ENCODE results near the gene POSTN. TPM values are rescaled to one million over a fixed set of nuclear protein-coding genes. Genes with fewer than 3 reads are reported as not detected.

POSTN gene
- polyA plus RNA-seq, 1 experiment: 235 TPM

DNA sequence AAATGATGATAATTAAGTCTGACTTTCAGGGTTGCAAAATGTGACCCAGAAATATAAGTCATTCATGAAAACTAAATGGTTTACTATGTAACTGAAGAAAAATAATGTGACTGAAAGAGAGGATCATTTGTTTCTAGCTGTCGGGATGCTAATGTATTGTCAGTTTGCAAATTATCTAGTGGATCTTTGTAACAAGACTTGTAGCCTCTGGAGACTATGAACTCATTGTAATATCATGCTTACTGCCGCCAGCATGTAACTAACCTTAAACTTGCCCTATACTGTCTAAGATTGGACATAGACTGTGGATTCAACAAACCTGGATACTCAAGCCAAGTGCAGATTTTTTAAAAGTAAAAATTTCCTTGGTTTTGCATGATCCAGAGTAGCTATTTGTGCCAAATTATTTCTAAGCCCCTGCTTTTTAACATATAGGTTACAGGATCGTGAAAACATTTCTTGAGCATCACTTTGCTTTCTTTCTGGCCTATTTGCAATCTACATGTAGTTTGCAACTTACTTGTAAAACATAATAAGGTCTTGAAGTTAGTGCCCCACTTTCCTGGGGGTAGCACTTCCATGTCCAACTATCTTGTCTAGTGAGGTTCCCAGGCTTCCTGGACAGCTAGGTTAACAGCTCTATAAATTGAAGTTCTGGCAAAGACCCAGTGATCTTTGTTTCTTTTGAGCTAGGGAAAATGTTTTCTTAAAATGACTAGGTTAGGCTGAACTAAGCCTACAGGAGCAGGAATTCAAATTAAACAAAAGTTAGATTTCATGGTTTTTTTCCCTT lies 3.3 kb upstream of the POSTN start:
- TF ChIP-seq, protein P1, sequence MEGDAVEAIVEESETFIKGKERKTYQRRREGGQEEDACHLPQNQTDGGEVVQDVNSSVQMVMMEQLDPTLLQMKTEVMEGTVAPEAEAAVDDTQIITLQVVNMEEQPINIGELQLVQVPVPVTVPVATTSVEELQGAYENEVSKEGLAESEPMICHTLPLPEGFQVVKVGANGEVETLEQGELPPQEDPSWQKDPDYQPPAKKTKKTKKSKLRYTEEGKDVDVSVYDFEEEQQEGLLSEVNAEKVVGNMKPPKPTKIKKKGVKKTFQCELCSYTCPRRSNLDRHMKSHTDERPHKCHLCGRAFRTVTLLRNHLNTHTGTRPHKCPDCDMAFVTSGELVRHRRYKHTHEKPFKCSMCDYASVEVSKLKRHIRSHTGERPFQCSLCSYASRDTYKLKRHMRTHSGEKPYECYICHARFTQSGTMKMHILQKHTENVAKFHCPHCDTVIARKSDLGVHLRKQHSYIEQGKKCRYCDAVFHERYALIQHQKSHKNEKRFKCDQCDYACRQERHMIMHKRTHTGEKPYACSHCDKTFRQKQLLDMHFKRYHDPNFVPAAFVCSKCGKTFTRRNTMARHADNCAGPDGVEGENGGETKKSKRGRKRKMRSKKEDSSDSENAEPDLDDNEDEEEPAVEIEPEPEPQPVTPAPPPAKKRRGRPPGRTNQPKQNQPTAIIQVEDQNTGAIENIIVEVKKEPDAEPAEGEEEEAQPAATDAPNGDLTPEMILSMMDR (IDR thresholded peaks at IDR 0.05; ENCODE audit: insufficient read depth, low read depth, low read length): no peak
- Histone ChIP-seq H3K27me3 (ENCODE audit: control insufficient read depth, insufficient read depth, low read length) (no peaks in the 10 kb centered on the region), H3K36me3 (ENCODE audit: control insufficient read depth, insufficient read depth, low read length) (no peaks in the 10 kb centered on the region), H3K4me3 (ENCODE audit: low read depth, low read length) (no peak overlapping the region)
- ChIA-PET POLR2A (no interaction called here), CTCF (interaction anchor here (1.1 to 8.4 kb wide), 5 partner anchors 239 to 491 kb away, joined by 3 to 51 read pairs (median 4); no protein-coding TSS in a partner anchor)
- DNase-seq (ENCODE audit: low read depth): no peak

DNA sequence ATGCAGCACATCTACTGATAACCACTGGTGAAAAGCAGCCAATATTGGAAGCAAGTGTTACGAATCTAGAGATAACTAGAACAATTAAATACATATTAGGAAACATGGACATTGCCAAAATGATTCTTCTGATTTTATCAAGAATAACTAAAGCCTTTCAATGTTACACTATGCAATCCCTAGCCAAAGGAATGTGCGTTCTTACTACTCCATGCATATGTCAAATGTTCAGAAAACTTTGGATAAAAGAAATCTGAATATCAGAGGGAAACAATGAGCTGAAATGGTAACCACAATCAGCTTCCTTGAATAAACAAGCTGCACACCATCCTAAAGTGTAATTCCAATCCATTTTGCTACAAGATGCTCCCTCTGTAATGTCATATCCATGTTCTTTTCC lies 951 bp upstream of the POSTN start:
- POLR2A ChIA-PET: no interaction called here
- no peaks in the 10 kb centered on the region for H3K27me3 ChIP-seq (ENCODE audit: control insufficient read depth, insufficient read depth, low read length)
- H3K4me3 ChIP-seq (ENCODE audit: low read depth, low read length): no peak overlapping the region
- no peaks in the 10 kb centered on the region for H3K36me3 ChIP-seq (ENCODE audit: control insufficient read depth, insufficient read depth, low read length)
- CTCF ChIA-PET: interaction anchor here (8.4 kb wide), 1 partner anchor 489 kb away, joined by 51 read pairs; no protein-coding TSS in a partner anchor
- TF ChIP-seq, protein P1 (IDR thresholded peaks at IDR 0.05; ENCODE audit: insufficient read depth, low read depth, low read length): no peak
- no peak for DNase-seq (ENCODE audit: low read depth)

DNA sequence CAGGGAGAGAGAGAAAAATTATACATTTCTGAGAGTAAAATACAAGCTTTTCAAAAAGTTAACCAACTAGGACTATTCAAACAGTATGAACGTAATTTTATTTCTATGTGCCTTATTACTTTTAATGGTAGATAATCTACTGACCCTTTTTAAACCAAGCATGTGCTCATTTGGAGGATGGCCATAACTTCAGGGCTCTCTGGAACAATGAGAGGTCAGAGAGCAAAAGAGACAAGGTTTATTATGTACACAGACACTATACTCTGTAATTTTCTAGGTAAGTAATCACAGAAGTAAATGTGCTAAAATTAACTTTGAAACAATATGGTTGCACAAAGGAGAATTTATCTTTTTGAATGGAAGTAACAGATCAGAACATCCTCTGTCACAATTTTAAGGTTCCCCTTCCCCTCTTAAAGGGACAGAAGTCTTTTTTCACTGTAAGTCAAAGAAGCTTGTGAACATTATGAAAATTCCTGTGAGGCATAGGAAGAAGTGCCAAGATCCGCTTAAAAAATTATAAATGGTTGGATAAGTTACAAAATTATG lies 1.0 kb downstream of the POSTN start:
- DNase-seq (ENCODE audit: low read depth): no peak
- TF ChIP-seq, protein P1 (IDR thresholded peaks at IDR 0.05; ENCODE audit: insufficient read depth, low read depth, low read length): no peak
- Histone ChIP-seq H3K36me3 (ENCODE audit: control insufficient read depth, insufficient read depth, low read length) (no peaks in the 10 kb centered on the region), H3K4me3 (ENCODE audit: low read depth, low read length) (0 out of 2 replicates have a peak overlapping the region, but pooled peaks have one; percentile 9), H3K27me3 (ENCODE audit: control insufficient read depth, insufficient read depth, low read length) (no peaks in the 10 kb centered on the region)
- CTCF ChIA-PET: no interaction called here
- POLR2A ChIA-PET: no interaction called here

DNA sequence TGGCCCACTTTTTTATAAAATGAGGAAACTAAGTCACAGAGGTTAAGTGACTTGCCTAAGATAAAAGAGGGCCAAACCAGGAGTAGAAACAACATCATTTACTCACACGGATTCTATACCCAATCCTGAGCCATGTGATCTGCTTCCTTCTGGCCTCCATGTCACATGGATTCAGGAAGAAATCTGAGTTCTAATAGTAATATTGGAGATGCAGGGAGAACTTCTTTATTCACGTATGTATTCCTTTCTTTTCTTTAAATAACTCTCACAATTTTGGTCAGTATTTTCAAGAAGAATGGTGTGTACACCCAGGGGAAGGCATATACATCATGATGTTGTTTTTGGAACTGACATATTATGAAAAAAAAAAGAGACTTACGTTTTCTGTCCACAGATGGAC lies 1.8 kb downstream of the POSTN start:
- no peak for DNase-seq (ENCODE audit: low read depth)
- Histone ChIP-seq H3K27me3 (ENCODE audit: control insufficient read depth, insufficient read depth, low read length) (no peaks in the 10 kb centered on the region), H3K36me3 (ENCODE audit: control insufficient read depth, insufficient read depth, low read length) (no peaks in the 10 kb centered on the region), H3K4me3 (ENCODE audit: low read depth, low read length) (no peak overlapping the region)
- TF ChIP-seq, protein P1 (IDR thresholded peaks at IDR 0.05; ENCODE audit: insufficient read depth, low read depth, low read length): no peak
- ChIA-PET CTCF (no interaction called here), POLR2A (no interaction called here)

DNA sequence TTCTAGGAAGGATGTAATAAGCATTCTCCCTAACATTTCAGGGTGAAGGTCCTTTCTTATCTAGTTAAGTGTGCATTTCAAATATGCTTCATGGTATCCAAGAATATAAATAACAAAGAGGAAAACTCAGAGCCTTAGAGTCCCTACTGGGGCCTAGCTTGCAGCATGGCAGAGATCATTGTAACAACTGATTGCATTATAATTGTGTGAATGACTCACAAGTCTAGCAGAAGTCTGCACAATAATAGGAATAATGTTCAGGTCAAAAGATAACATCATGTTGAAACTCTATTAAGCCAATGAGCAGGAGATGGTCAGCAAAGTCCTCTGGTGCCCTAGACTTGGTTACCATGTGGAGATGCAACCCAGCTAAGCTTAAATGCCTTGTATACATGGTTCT lies 3.4 kb downstream of the POSTN start:
- POLR2A ChIA-PET: no interaction called here
- no peak for DNase-seq (ENCODE audit: low read depth)

More for the DNA sequence above, 3.4 kb downstream of the POSTN start:
- CTCF ChIA-PET: interaction anchor here (0.7 kb wide), 1 partner anchor 9 kb away, joined by 3 read pairs; no protein-coding TSS in a partner anchor
- Histone ChIP-seq H3K4me3 (ENCODE audit: low read depth, low read length) (no peak overlapping the region), H3K36me3 (ENCODE audit: control insufficient read depth, insufficient read depth, low read length) (no peaks in the 10 kb centered on the region), H3K27me3 (ENCODE audit: control insufficient read depth, insufficient read depth, low read length) (no peaks in the 10 kb centered on the region)
- TF ChIP-seq, protein P1 (IDR thresholded peaks at IDR 0.05; ENCODE audit: insufficient read depth, low read depth, low read length): no peak
